ENCODE results near the gene GIMAP4.
"Not testable (repeated sequence)": the region's sequence is repeated elsewhere in the genome, so short reads cannot be mapped to it uniquely, and the experiment has no call there.

Gene GIMAP4

DNA sequence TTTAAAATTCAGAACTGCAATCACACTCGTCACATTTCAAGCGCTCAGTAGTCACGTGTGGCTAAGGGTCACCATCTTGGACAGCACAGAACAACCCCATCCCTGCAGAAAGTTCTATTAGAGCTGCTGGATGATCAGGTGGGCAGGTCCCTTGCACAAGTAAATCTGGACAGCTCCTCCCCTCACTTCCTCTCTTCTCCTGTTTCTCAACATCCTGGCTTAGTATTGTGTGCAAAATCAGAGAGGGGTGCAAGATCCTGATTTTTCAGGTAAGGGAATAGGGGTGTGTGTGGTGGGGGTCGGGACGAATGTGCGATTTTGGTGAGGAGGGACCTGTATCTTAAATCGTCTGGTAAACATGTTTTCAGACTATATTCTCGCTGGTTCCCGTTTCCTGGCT, at the start of gene GIMAP4:
TSS of gene GIMAP4 (plus strand) at position 222 of the 400 bp plus-strand sequence. CDS start 2,512 bp downstream, outside the sequence.
- DNase-seq (ENCODE audit: low spot score) = no peak

GRCh38 chr7:150519310-150519709, 47.9 kb upstream of the GIMAP4 start:
- no peak for DNase-seq (ENCODE audit: low spot score)

GRCh38 chr7:150520145-150520544, 47.0 kb upstream of the GIMAP4 start:
- DNase-seq (ENCODE audit: low spot score) = no peak

DNA sequence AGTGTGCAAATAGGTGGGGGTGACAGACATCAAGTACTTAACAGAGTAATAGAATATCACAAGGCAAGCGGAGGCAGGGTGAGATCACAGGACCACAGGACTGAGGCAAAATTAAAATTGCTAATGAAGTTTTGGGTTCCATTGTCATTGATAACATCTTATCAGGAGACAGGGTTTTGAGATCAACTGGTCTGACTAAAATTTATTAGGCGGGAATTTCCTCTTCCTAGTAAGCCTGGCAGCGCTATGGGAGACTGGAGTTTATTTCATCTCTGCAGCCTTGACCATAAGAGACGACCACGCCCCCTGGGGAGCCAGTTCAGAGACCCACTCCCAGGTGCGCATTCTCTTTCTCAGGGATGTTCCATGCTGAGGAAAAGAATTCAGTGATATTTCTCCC, 44.3 kb upstream of the GIMAP4 start:
- not testable (repeated sequence) for DNase-seq (ENCODE audit: low spot score)

DNA sequence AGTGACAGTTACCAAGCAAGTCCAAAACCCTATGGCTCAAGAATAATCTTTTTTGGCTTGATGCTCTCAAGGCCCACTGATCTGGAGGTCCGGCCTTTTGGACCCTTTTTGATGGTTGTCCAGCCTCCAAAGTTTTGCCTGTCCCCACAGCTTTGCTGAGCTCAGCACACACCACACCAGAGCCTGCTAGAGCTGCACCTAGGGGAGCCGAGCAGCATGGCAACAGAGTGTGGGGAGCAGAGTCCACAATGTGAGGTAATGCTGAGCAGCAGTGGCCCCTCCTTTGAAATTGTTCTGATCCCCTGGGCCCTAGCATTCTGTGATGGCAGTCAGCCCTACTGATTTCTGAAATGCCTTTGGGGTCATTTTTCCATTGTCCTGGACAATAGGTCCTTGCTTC, 43.2 kb upstream of the GIMAP4 start:
- no peak for DNase-seq (ENCODE audit: low spot score)

- DNase-seq (ENCODE audit: low spot score) = no peak
Measured at GRCh38 chr7:150531704-150532103, 35.5 kb upstream of the GIMAP4 start.

DNA sequence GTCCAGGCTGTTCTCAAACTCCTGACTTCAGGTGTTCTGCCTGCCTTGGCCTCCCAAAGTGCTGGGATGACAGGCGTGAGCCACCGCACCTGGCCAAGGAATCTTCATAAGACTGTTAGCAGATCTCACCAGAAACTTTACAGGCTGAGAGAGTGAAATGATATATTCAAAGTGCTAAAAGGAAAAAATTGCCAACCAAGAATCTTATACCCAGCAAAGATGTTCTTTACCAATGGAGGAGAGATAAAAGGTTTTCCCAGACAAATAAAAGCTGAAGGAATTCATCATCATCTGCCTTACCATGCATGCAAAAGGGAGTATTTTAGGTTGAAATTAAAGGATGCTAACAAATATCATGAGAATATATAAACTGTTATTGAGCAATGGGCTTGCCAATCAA, 28.9 kb upstream of the GIMAP4 start:
- DNase-seq (ENCODE audit: low spot score) = no peak

GRCh38 chr7:150553163-150553562, 14.0 kb upstream of the GIMAP4 start:
- DNase-seq (ENCODE audit: low spot score) = no peak

GRCh38 chr7:150556521-150557138, 10.6 kb upstream of the GIMAP4 start:
- no peak for DNase-seq (ENCODE audit: low spot score)

DNA sequence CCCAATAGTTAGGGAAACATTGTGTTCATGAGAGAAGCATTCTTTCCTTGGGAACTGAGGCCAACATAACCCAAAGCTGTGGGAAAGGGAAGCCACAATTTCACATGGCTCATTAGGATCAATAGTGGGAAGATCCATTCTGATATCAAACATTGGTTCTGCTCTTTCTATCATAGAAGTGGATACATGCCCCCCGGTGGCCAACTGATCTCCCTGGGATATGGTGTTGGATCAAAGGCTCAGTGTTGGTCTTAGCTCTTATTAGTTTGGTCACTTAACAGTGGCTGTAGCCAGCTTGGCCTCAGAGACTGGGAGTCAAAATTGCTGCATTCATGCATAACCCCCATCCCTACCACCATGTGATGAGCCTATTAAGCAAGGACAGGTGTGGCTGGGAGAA, 6.7 kb upstream of the GIMAP4 start:
- DNase-seq (ENCODE audit: low spot score) = no peak

- DNase-seq (ENCODE audit: low spot score) = no peak
Measured at GRCh38 chr7:150562919-150563318, 4.3 kb upstream of the GIMAP4 start.

- DNase-seq (ENCODE audit: low spot score) = no peak
Measured at GRCh38 chr7:150564006-150564405, 3.2 kb upstream of the GIMAP4 start.

DNA sequence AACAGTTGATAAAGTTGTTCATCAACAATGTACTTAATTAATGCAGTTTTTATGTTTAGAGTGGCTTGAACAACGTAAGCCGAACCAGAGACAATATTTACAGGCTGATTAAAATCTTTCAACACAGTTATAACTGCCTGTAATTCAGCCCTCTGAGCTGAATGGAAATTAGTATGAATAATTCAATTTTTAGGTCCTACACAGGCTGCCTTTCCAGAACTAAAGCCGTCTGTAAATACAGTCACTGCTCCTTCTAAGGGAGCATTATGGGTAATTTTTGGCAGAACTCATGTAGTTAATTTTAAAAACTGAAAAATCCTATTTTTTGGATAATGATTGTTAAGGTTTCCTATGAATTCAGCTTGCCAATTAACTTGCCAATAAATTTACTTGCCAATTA, 2.6 kb upstream of the GIMAP4 start:
- DNase-seq (ENCODE audit: low spot score) = no peak

- no peak for DNase-seq (ENCODE audit: low spot score)
Measured at GRCh38 chr7:150565239-150565638, 2.0 kb upstream of the GIMAP4 start.

DNA sequence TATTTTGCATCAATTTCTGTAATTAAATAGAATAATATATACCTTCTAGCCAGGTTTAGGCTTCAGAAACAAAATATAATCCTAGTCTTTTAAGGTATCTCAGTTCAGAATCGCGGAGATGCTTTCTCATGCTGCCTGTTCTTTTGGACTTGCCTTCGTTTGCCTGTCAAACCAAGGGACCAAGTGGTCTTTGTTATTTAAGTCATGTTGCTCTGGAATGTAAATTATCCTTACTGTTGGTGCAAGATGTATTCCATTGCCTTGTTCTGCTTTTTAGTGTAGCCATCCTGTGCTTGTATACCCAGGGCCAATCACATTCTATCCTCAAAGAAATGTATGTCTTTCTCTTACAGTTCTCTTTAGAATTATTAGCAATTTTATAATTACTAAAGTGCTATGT, 1.1 kb upstream of the GIMAP4 start:
- no peak for DNase-seq (ENCODE audit: low spot score)

- DNase-seq (ENCODE audit: low spot score) = no peak
Measured at GRCh38 chr7:150566572-150566971, 618 bp upstream of the GIMAP4 start.

- DNase-seq (ENCODE audit: low spot score) = peak; percentile 38
Measured at GRCh38 chr7:150567871-150568301, 696 bp downstream of the GIMAP4 start.

GRCh38 chr7:150568714-150569113, 1.5 kb downstream of the GIMAP4 start:
- DNase-seq (ENCODE audit: low spot score) = no peak

- no peak for DNase-seq (ENCODE audit: low spot score)
Measured at GRCh38 chr7:150569245-150569955, 2.2 kb downstream of the GIMAP4 start.

GRCh38 chr7:150570556-150571465, 3.6 kb downstream of the GIMAP4 start:
- DNase-seq (ENCODE audit: low spot score) = peak; percentile 57

DNA sequence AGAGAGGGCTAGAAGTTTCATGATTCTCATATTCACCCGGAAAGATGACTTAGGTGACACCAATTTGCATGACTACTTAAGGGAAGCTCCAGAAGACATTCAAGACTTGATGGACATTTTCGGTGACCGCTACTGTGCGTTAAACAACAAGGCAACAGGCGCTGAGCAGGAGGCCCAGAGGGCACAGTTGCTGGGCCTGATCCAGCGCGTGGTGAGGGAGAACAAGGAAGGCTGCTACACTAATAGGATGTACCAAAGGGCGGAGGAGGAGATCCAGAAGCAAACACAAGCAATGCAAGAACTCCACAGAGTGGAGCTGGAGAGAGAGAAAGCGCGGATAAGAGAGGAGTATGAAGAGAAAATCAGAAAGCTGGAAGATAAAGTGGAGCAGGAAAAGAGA, 5.3 kb downstream of the GIMAP4 start:
- DNase-seq (ENCODE audit: low spot score) = no peak

GRCh38 chr7:150579979-150580637, 12.9 kb downstream of the GIMAP4 start:
- DNase-seq (ENCODE audit: low spot score) = not testable (repeated sequence)

Data from putamen (tissue), 1 donor.